ENCODE results near the gene LRRN3. TPM values are rescaled to one million over a fixed set of nuclear protein-coding genes. Genes with fewer than 3 reads are reported as not detected.

Gene LRRN3
- total and polyA plus RNA-seq, 8 donors = 3.3 to 75.1 (median 49.3) TPM

GRCh38 chr7:111108000-111108399, 17.1 kb downstream of the LRRN3 start:
- no peak overlapping the region for H3K4me3 ChIP-seq
- H3K36me3 ChIP-seq = no peaks in the 10 kb centered on the region
- TF ChIP-seq CTCF (IDR thresholded peaks at IDR 0.05) = no peak
- no peaks in the 10 kb centered on the region for H3K27me3 ChIP-seq
- intact Hi-C loops (cut with DNase I) = no loop called here
- DNase-seq (no peak), ATAC-seq (no peak)
- no peaks in the 10 kb centered on the region for H3K9me3 ChIP-seq
- no peak overlapping the region for H3K27ac ChIP-seq
- H3K4me1 ChIP-seq = no peaks in the 10 kb centered on the region

DNA sequence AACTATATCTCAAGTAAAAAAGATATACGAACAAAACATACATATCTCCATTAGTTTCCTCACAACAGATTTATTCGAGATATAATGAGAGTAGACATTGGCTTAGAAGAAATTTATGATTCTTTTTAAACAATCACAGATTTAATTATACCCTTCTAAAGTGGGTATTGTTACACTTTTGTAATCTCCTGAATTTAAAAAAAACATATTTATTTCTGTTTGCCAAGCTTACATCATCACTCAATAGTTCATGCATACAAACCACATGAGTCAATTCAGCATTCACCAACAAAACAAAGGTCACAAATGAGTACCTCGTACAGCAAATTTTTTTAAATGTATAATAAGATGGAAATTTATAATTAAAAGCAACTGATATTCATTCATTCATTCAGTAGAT, 17.6 kb downstream of the LRRN3 start:
- intact Hi-C loops (cut with DNase I) = no loop called here
- Histone ChIP-seq H3K27ac (no peak overlapping the region), H3K9me3 (no peaks in the 10 kb centered on the region), H3K4me1 (no peaks in the 10 kb centered on the region), H3K27me3 (no peaks in the 10 kb centered on the region), H3K36me3 (no peaks in the 10 kb centered on the region), H3K4me3 (no peak overlapping the region)
- no peak for ATAC-seq
- TF ChIP-seq CTCF (IDR thresholded peaks at IDR 0.05) = no peak
- DNase-seq = no peak

DNA sequence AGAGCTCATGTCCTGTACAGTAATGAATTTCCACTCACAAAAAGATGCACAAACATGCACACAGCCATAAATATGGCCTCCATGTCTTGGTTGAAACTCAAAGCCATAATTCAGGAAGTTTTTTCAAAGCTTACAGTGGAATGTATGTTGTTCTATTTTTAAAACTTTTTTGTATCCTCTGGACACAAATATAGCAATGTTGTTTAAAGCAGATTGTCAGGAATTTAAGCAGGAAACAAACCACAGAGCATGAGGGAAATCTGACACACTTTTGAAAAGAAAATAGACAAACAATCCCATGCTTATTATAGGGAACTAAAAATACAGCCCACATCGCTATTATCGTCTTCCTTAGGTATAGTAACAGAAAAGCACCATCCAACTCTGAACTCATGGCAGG, 21.5 kb downstream of the LRRN3 start:
- TF ChIP-seq CTCF (IDR thresholded peaks at IDR 0.05) = no peak
- no peak for ATAC-seq
- no peaks in the 10 kb centered on the region for H3K36me3 ChIP-seq

GRCh38 chr7:111113263-111114017, 22.5 kb downstream of the LRRN3 start:
- intact Hi-C loops (cut with DNase I) = no loop called here
- H3K36me3 ChIP-seq = no peaks in the 10 kb centered on the region
- peak; percentile 27 for ATAC-seq
- no peak overlapping the region for H3K27ac ChIP-seq
- TF ChIP-seq CTCF (IDR thresholded peaks at IDR 0.05) = no peak
- no peak overlapping the region for H3K4me3 ChIP-seq
- no peaks in the 10 kb centered on the region for H3K27me3 ChIP-seq
- H3K4me1 ChIP-seq = no peaks in the 10 kb centered on the region
- no peak for DNase-seq
- H3K9me3 ChIP-seq = no peaks in the 10 kb centered on the region

More for the DNA sequence above, 21.5 kb downstream of the LRRN3 start:
- intact Hi-C loops (cut with DNase I) = no loop called here
- H3K9me3 ChIP-seq = no peaks in the 10 kb centered on the region
- H3K27me3 ChIP-seq = no peaks in the 10 kb centered on the region
- H3K4me3 ChIP-seq = no peak overlapping the region
- H3K4me1 ChIP-seq = no peaks in the 10 kb centered on the region
- DNase-seq = no peak
- H3K27ac ChIP-seq = no peak overlapping the region

DNA sequence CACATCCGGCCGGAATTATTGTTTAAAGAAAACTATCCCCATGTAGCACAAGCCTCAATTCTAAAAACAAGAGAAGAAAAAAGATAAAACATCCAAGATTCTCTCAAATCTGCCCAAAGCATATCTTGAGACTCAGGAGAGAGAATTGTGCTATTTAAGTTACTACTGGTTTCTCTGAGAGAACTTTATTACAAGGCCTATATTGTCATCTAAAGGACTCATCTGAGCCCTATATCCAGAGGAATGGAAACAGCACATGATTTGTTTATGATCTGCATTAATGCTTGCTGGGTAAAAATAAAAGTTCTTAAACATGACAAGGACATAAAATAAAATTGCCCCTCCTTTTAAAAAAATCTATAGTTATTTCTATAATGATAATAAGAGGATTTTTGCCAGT, 25.0 kb downstream of the LRRN3 start:
- H3K27me3 ChIP-seq = no peaks in the 10 kb centered on the region
- DNase-seq (no peak), ATAC-seq (no peak)
- H3K4me3 ChIP-seq = no peak overlapping the region
- intact Hi-C loops (cut with DNase I) = no loop called here
- H3K27ac ChIP-seq = no peak overlapping the region
- no peaks in the 10 kb centered on the region for H3K9me3 ChIP-seq
- no peaks in the 10 kb centered on the region for H3K4me1 ChIP-seq
- H3K36me3 ChIP-seq = no peaks in the 10 kb centered on the region
- no peak for TF ChIP-seq CTCF (IDR thresholded peaks at IDR 0.05)

Measured in left lung (tissue), 10 donors.